Mesenchymal stem cell (in vitro differentiated cells and primary cell): Measurements from ENCODE around the gene ARAP3.
A peak's percentile ranks its signal among the peaks of the same experiment; 100 is the strongest.

ENCODE experiments used
- DNase-seq: peaks from one replicate; pipeline ENCODE4 v3.0.0-alpha.2; 2013
- H2AFZ ChIP-seq: one replicate; pipeline ENCODE4 v1.6.1; 2013; ENCODE audit warnings: low read depth, mild to moderate bottlenecking, control low read depth, inconsistent platforms, low read length, moderate library complexity
- H2AK5ac ChIP-seq: 2 replicates; pipeline ENCODE4 v1.6.1; 2013; ENCODE audit warnings: low read length, moderate library complexity, mild to moderate bottlenecking, inconsistent platforms; ENCODE audit not compliant: severe bottlenecking
- H2BK120ac ChIP-seq: one replicate; pipeline ENCODE4 v1.6.1; 2013; ENCODE audit warnings: low read depth, mild to moderate bottlenecking, inconsistent platforms, low read length, moderate library complexity
- H2BK12ac ChIP-seq, 2 experiments: one replicate each; pipeline ENCODE4 v1.6.1; 2013; ENCODE audit warnings: inconsistent platforms in 2 of 2, low read length in 2 of 2, mild to moderate bottlenecking in 2 of 2, moderate library complexity in 2 of 2, control low read depth in 1 of 2
- H2BK15ac ChIP-seq: one replicate; pipeline ENCODE4 v1.6.1; 2013; ENCODE audit warnings: mild to moderate bottlenecking, low read depth, inconsistent platforms; ENCODE audit not compliant: poor library complexity, severe bottlenecking
- H2BK5ac ChIP-seq: 2 replicates; pipeline ENCODE4 v1.6.1; 2013; ENCODE audit warnings: low read depth, mild to moderate bottlenecking, low read length, control low read depth, inconsistent platforms; ENCODE audit not compliant: poor library complexity, severe bottlenecking
- H3K14ac ChIP-seq, 2 experiments: one replicate each; pipeline ENCODE4 v1.6.1; 2013; ENCODE audit warnings: inconsistent platforms in 2 of 2, low read length in 2 of 2, control low read depth in 1 of 2, mild to moderate bottlenecking in 1 of 2, moderate library complexity in 1 of 2
- H3K18ac ChIP-seq, 2 experiments: one replicate each; pipeline ENCODE4 v1.6.1; 2013; ENCODE audit warnings: inconsistent platforms in 2 of 2, low read length in 2 of 2, control low read depth in 1 of 2, low read depth in 1 of 2, mild to moderate bottlenecking in 1 of 2
- H3K23ac ChIP-seq, 2 experiments: one replicate each; pipeline ENCODE4 v1.6.1; 2013; ENCODE audit warnings: inconsistent platforms in 2 of 2, low read length in 2 of 2, mild to moderate bottlenecking in 2 of 2, moderate library complexity in 2 of 2, control low read depth in 1 of 2
- H3K27ac ChIP-seq: 2 replicates; pipeline ENCODE4 v1.5.1; 2013; ENCODE audit warnings: mild to moderate bottlenecking, moderate library complexity, low read length, control low read depth, inconsistent platforms; ENCODE audit not compliant: poor library complexity, severe bottlenecking
- H3K27me3 ChIP-seq, 2 experiments: 2 replicates each; pipeline versions ENCODE4 v1.6.1 to v1.7.0; 2013; ENCODE audit warnings: low read length in 2 of 2, mild to moderate bottlenecking in 2 of 2, moderate library complexity in 2 of 2, control low read depth in 1 of 2, inconsistent platforms in 1 of 2; ENCODE audit not compliant: control insufficient read depth in 1 of 2, insufficient read depth in 1 of 2
- H3K36me3 ChIP-seq, 2 experiments: 2 replicates each; pipeline versions ENCODE4 v1.6.1 to v1.7.0; 2013; ENCODE audit warnings: low read length in 2 of 2, control low read depth in 1 of 2, inconsistent platforms in 1 of 2, low read depth in 1 of 2, mild to moderate bottlenecking in 1 of 2; ENCODE audit not compliant: insufficient read depth in 2 of 2, control insufficient read depth in 1 of 2
- H3K4ac ChIP-seq, 2 experiments: one replicate each; pipeline ENCODE4 v1.6.1; 2013; ENCODE audit warnings: inconsistent platforms in 2 of 2, low read length in 2 of 2, mild to moderate bottlenecking in 2 of 2, moderate library complexity in 2 of 2, control low read depth in 1 of 2, low read depth in 1 of 2
- H3K4me1 ChIP-seq: 2 replicates; pipeline ENCODE4 v1.6.1; 2013; ENCODE audit warnings: low read depth, low read length, control low read depth; ENCODE audit not compliant: control insufficient read depth, insufficient read depth
- H3K4me2 ChIP-seq: 2 replicates; pipeline ENCODE4 v1.6.1; 2013; ENCODE audit warnings: low read length, mild to moderate bottlenecking, inconsistent platforms; ENCODE audit not compliant: poor library complexity, severe bottlenecking
- H3K4me3 ChIP-seq, 2 experiments: 2 replicates each; pipeline versions ENCODE4 v1.5.1 to v1.7.0; 2013; ENCODE audit warnings: low read length in 2 of 2, mild to moderate bottlenecking in 2 of 2, control low read depth in 1 of 2, low read depth in 1 of 2; ENCODE audit not compliant: insufficient read depth in 1 of 2
- H3K79me1 ChIP-seq: replicated peaks from 2 replicates; pipeline ENCODE4 v1.6.1; 2013; ENCODE audit warnings: mild to moderate bottlenecking, control low read depth, low read length, inconsistent platforms; ENCODE audit not compliant: poor library complexity, severe bottlenecking
- H3K9ac ChIP-seq: 2 replicates; pipeline ENCODE4 v1.7.0; 2013; ENCODE audit warnings: mild to moderate bottlenecking, low read length, moderate library complexity
- H3K9me3 ChIP-seq: 2 replicates; pipeline ENCODE4 v1.7.0; 2013; ENCODE audit warnings: mild to moderate bottlenecking, low read length; ENCODE audit not compliant: control insufficient read depth
- H4K8ac ChIP-seq: one replicate; pipeline ENCODE4 v1.6.1; 2013; ENCODE audit warnings: inconsistent platforms, mild to moderate bottlenecking, low read length, moderate library complexity
- H4K91ac ChIP-seq: one replicate; pipeline ENCODE4 v1.6.1; 2013; ENCODE audit warnings: mild to moderate bottlenecking, low read length, inconsistent platforms
- WGBS: methylation state at CpG from one replicate; pipeline ENCODE4 v1.1.7; 2013; ENCODE audit warnings: mixed read lengths; 5-methylcytosine and 5-hydroxymethylcytosine counted together

ARAP3 gene

DNA sequence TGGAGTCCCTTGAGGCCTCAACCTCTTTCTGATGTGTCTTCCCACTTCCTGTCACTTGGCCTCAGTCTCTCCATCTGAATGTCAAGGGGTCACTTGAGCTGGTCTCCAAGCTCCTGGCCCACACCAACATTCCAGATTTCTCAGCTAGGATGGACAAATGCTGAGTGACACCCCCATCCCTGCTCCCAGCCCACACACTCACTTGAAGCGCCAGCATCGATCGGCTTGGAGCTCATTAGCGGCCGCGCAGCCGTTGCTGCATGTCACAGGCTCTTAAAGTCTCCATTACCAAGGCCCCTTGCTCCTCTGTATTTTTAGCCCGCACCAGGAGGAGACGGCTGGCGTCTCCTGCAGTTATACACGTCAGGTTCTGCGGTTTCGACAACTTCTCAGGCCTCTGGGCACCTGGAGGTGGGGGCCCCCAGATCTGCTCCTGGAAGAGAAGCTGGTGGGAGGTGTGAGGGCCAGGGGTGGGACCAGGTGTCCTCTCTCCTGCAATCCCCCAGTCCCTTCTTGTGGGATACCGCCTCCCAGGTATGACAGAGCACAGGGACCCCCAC lies 33.4 kb upstream of the ARAP3 start:
- WGBS, result 62% methylated on average over 14 of the region's 14 CpGs
- H2AFZ ChIP-seq, result no peak overlapping the region

DNA sequence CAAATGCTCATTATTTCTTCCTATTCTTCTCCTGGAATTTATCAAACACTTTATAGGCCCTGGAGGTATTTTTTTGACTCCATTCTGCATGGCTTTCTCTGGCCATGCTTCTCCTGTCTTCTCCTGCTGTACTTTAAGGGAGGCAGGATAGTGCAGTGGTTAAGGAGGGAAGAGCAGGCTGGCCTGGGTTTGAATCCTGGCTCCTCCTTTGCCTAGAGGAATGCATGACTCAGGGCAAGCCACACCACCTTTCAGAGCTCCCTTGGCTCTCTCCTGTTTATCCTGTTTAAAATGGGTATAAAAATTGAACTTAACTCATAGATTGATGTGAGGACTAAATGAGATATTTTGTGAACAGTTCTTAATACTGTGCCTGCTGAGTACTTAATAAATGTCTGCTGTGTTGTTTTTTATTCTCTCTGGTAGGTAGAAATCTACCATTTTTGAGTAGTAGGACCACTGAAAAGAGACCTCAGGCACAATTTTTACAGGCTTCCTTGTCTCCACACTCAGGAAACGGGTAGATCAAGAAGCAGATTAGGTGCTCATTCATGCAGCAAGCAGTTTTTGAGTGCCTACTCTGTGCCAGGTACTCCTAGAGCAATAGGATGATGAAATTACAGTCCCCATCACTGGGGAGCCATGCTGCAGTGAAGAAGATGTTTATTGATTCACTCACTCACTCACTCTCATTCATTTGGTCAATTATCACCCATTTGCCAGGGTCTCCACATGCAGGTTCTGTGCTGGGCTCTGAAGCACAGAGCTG lies 32.7 kb upstream of the ARAP3 start:
- Histone ChIP-seq H3K9ac (no peak overlapping the region), H3K27ac (no peak overlapping the region), H3K4me1 (peaks cover 2% of the 10 kb centered on the region), H2AK5ac (no peak overlapping the region), H3K9me3 (no peaks in the 10 kb centered on the region), H3K4ac (no peak overlapping the region), H3K79me1 (no peaks in the 10 kb centered on the region), H3K36me3 (no peaks in the 10 kb centered on the region), H3K4me3 (no peak overlapping the region), H3K14ac (no peak overlapping the region), H4K91ac (no peak overlapping the region), H3K23ac (no peak overlapping the region), H4K8ac (no peak overlapping the region), H2BK15ac (no peak overlapping the region), H2BK12ac (no peak overlapping the region), H2BK120ac (no peak overlapping the region), H3K4me2 (no peak overlapping the region), H3K18ac (no peak overlapping the region), H2BK5ac (no peak overlapping the region), H3K27me3 (peaks cover 70 to 72% of the 10 kb centered on the region in 2 experiments), H2AFZ (no peak overlapping the region)
- no peak for DNase-seq
- 67% methylated on average over 1 of the region's 1 CpG for WGBS

More for the DNA sequence above, 33.4 kb upstream of the ARAP3 start:
- Histone ChIP-seq H2BK15ac (no peak overlapping the region), H3K9me3 (no peaks in the 10 kb centered on the region), H4K91ac (no peak overlapping the region), H4K8ac (no peak overlapping the region), H3K4me1 (peaks cover 2% of the 10 kb centered on the region), H2BK12ac (no peak overlapping the region), H3K18ac (no peak overlapping the region), H3K27ac (no peak overlapping the region), H2BK5ac (no peak overlapping the region), H3K14ac (no peak overlapping the region), H3K4ac (no peak overlapping the region), H3K4me3 (no peak overlapping the region), H3K4me2 (no peak overlapping the region), H3K23ac (no peak overlapping the region), H2BK120ac (no peak overlapping the region), H3K27me3 (peaks cover 67 to 72% of the 10 kb centered on the region in 2 experiments), H3K36me3 (no peaks in the 10 kb centered on the region), H3K79me1 (no peaks in the 10 kb centered on the region), H2AK5ac (no peak overlapping the region), H3K9ac (no peak overlapping the region)
- DNase-seq, result no peak

DNA sequence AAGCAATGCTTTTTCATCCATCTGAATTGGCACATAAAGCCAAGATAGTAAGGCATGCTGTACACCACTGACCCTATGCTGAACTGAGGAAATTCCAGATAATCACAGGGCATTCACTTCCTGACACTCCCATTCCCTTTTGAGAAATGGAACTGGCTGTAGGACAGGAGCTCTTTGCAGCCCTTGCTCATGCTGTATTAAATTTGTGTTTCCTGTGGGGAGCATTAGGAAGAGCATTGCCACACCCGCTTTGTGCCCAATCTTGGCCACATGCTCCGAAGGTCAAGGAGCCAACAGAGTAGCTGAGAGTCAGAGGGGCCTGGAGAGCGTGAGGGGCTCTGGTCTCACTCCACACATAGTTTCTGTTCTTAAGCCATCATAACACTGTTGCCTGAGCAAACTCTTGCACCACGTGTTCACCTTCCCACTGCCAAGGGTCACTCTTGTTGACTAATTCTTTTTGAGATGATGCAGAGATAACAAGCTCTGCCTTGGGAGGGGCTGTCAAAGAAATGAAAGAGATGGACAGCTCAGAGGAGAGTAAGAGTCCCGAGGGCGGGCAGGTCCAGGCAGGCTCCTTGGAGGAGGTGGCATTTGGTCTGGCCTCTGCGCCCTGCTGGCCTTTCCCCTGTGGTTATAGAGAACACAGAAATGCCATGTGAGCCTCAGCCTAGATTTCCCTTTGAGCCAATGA lies 31.7 kb upstream of the ARAP3 start:
- WGBS, result 62% methylated on average over 4 of the region's 7 CpGs

DNA sequence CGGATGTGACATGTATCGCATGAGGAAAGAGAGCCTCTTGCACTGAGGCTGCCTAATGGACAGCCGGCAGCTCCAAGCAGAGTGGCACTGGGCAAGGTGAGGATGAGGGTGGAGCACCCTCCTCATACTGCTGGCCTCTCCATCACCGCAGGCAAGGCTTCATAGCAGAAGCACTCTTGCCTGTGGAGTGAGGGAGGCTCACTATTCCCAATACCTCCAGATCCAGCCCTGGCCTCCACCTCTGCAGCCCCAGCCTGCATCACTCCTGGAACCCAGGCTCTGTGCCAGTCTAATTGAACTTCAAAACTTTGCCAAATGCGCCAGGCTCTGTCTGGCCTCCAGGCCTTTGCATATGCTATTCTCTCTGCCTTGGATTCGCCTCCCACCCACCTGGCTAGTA lies 29.7 kb upstream of the ARAP3 start:
- H3K27me3 ChIP-seq, result peaks cover 62 to 66% of the 10 kb centered on the region in 2 experiments
- no peak overlapping the region for H2BK5ac ChIP-seq
- no peak overlapping the region for H2BK15ac ChIP-seq
- H3K4me3 ChIP-seq, result no peak overlapping the region
- H4K91ac ChIP-seq, result no peak overlapping the region
- H2AFZ ChIP-seq, result no peak overlapping the region
- H2AK5ac ChIP-seq, result no peak overlapping the region
- H3K23ac ChIP-seq, result no peak overlapping the region
- H3K9me3 ChIP-seq, result no peaks in the 10 kb centered on the region
- no peak overlapping the region for H3K14ac ChIP-seq
- H3K18ac ChIP-seq, result no peak overlapping the region
- no peak overlapping the region for H2BK120ac ChIP-seq
- H3K4ac ChIP-seq, result no peak overlapping the region
- H3K27ac ChIP-seq, result no peak overlapping the region
- H3K4me2 ChIP-seq, result no peak overlapping the region
- no peak overlapping the region for H4K8ac ChIP-seq
- H3K36me3 ChIP-seq, result no peaks in the 10 kb centered on the region
- no peak overlapping the region for H2BK12ac ChIP-seq
- no peak overlapping the region for H3K9ac ChIP-seq
- 96% methylated on average over 6 of the region's 6 CpGs for WGBS
- H3K4me1 ChIP-seq, result peaks cover 2% of the 10 kb centered on the region
- H3K79me1 ChIP-seq, result no peaks in the 10 kb centered on the region
- DNase-seq, result no peak

More for the DNA sequence above, 31.7 kb upstream of the ARAP3 start:
- H3K79me1 ChIP-seq, result no peaks in the 10 kb centered on the region
- H4K91ac ChIP-seq, result no peak overlapping the region
- no peak overlapping the region for H3K14ac ChIP-seq
- H3K4ac ChIP-seq, result no peak overlapping the region
- H3K4me1 ChIP-seq, result peaks cover 2% of the 10 kb centered on the region
- DNase-seq, result peak; percentile 8
- H3K9me3 ChIP-seq, result no peaks in the 10 kb centered on the region
- no peak overlapping the region for H2BK120ac ChIP-seq
- no peak overlapping the region for H2BK15ac ChIP-seq
- H2BK5ac ChIP-seq, result no peak overlapping the region
- H2BK12ac ChIP-seq, result no peak overlapping the region
- H3K23ac ChIP-seq, result no peak overlapping the region
- no peak overlapping the region for H3K27ac ChIP-seq
- H2AFZ ChIP-seq, result no peak overlapping the region
- H3K18ac ChIP-seq, result no peak overlapping the region
- H3K4me2 ChIP-seq, result no peak overlapping the region
- no peak overlapping the region for H2AK5ac ChIP-seq
- peaks cover 70 to 71% of the 10 kb centered on the region in 2 experiments for H3K27me3 ChIP-seq
- no peaks in the 10 kb centered on the region for H3K36me3 ChIP-seq
- H4K8ac ChIP-seq, result no peak overlapping the region
- no peak overlapping the region for H3K9ac ChIP-seq
- no peak overlapping the region for H3K4me3 ChIP-seq
